ENCODE measurements around the gene LITAFD.

DNA sequence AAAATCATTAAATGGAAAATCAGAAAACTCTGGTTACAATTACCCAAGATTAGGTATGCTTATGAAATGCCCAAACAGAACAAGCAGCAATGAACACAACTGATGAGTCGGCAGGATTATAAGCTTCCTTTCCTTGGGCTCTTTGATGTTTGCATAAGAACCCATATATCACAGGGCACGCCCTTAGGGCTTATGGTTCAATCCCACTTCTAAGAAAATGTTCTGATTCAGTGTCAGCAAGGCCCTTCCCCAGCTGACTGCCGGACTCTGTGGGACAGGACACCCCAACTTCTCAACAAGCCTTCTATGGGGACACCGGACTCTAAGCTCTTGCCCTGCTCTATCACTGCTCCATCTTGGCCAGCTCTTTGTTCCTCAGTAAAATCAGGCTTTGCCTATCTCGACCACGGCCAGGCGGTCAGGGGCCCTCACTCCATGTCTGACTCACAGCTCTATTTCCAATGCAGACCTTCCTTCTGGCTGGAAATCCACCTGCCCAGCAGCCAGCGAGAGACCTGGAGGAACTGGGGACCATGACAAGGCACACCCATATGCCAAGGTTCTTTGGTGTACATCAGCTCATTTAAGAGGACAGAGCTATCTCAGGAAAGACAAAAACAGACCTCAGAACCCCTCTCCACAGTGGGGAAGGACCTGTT is 26.8 kb downstream of the LITAFD start:
- TF ChIP-seq, protein P1, sequence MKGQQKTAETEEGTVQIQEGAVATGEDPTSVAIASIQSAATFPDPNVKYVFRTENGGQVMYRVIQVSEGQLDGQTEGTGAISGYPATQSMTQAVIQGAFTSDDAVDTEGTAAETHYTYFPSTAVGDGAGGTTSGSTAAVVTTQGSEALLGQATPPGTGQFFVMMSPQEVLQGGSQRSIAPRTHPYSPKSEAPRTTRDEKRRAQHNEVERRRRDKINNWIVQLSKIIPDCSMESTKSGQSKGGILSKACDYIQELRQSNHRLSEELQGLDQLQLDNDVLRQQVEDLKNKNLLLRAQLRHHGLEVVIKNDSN (CRISPR knock-in tag; IDR thresholded peaks at IDR 0.05) = no peak
- no peak for TF ChIP-seq SIN3A (IDR thresholded peaks at IDR 0.05; ENCODE audit: borderline replicate concordance in 2 of 2, control insufficient read depth in 1 of 2, low read depth in 2 of 2, low read length in 2 of 2)
